SU-DHL-6 (cell line): ENCODE results near the gene ACVR1B.

Experiments
- EZH2phosphoT487 ChIP-seq: fragments of 200-600 bp; sonication (generic), shearing (Covaris generic); conservative IDR thresholded peaks from 2 replicates; pipeline ENCODE4 v1.6.1; 2018; ENCODE audit warnings: mild to moderate bottlenecking, antibody characterized with exemption, low read length, moderate library complexity, mixed read lengths
- TF ChIP-seq, protein P1 (sequence below): fragments of 200-600 bp; sonication (generic); IDR thresholded peaks from one replicate; pipeline ENCODE4 v1.5.1; 2017; ENCODE audit warnings: antibody characterized with exemption, mild to moderate bottlenecking, low read length, moderate library complexity; ENCODE audit not compliant: insufficient read depth, poor library complexity, severe bottlenecking

DNA sequence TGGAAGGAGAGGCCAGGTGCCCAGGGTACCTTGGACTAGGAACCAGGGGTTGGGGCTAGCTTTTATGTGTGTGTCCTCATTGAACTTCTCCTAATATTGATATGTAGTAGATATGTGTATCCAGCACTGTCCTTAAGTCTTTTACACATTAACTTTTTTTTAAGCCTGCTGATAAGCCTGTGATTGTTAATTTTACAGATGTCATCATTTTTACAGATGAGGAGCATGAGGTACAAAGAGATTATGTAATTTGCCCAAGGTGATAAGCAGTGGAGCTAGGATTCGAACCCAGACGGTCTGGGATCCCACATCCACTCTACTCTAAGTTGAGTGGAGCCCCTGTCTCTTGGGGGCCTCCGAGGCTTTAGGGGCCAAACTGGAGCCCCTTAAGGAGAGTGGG is 89.5 kb downstream of the ACVR1B start:
- TF ChIP-seq, protein P1, sequence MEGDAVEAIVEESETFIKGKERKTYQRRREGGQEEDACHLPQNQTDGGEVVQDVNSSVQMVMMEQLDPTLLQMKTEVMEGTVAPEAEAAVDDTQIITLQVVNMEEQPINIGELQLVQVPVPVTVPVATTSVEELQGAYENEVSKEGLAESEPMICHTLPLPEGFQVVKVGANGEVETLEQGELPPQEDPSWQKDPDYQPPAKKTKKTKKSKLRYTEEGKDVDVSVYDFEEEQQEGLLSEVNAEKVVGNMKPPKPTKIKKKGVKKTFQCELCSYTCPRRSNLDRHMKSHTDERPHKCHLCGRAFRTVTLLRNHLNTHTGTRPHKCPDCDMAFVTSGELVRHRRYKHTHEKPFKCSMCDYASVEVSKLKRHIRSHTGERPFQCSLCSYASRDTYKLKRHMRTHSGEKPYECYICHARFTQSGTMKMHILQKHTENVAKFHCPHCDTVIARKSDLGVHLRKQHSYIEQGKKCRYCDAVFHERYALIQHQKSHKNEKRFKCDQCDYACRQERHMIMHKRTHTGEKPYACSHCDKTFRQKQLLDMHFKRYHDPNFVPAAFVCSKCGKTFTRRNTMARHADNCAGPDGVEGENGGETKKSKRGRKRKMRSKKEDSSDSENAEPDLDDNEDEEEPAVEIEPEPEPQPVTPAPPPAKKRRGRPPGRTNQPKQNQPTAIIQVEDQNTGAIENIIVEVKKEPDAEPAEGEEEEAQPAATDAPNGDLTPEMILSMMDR = no peak
- TF ChIP-seq EZH2phosphoT487 = no peak
